Right cardiac atrium (tissue), 5 donors: Measurements from ENCODE around the gene SLCO2B1. TPM values are rescaled to one million over a fixed set of nuclear protein-coding genes. Genes with fewer than 3 reads are reported as not detected.

Experiments used
- ATAC-seq, 2 donors: fragments of 200-7000 bp; cut with Tn5 transposase; one replicate each; pipeline versions ENCODE4 v1.8.0 to v1.9.1; 2020; ENCODE audit warnings: moderate library complexity in 2 of 2, mild to moderate bottlenecking in 1 of 2
- DNase-seq, 3 donors: peaks; one replicate each; pipeline ENCODE4 v3.0.0-alpha.2; 2020
- H3K27ac ChIP-seq: one replicate; pipeline ENCODE4 v1.5.1; 2013; ENCODE audit warnings: mild to moderate bottlenecking, low read length, control low read depth, moderate library complexity
- H3K27me3 ChIP-seq: one replicate; pipeline ENCODE4 v1.6.1; 2013; ENCODE audit not compliant: control insufficient read depth, insufficient read depth
- H3K4me1 ChIP-seq: one replicate; pipeline ENCODE4 v1.6.1; 2013; ENCODE audit warnings: low read length; ENCODE audit not compliant: control insufficient read depth, insufficient read depth
- H3K4me3 ChIP-seq: one replicate; pipeline ENCODE4 v1.5.1; 2013; ENCODE audit warnings: low read length, control low read depth
- H3K9me3 ChIP-seq: one replicate; pipeline ENCODE4 v1.6.1; 2013; ENCODE audit warnings: low read length; ENCODE audit not compliant: control insufficient read depth
- WGBS: extraction: QIAGEN DNeasy Blood & Tissue Kit; methylation state at CpG from one replicate; pipeline ENCODE4 v1.1.7; 2013; 5-methylcytosine and 5-hydroxymethylcytosine counted together
- intact Hi-C, 4 donors: fragments of 100-400 bp; cut with DNase I; formaldehyde crosslinking; loops; one replicate each; pipeline versions ENCODE4 v1.11.0 to v1.14.0; 2022 to 2023
- polyA plus RNA-seq: library from polyadenylated mRNA; stranded (reverse); fragments of 200-250 nt; gene quantifications from one replicate; pipeline ENCODE4 v1.2.3, GENCODE V29; 2013
- total RNA-seq, 4 donors: library from RNA; stranded (reverse); fragmentation: NEBNext Ultra II Directional; extraction: Animal tissue kit (Norgen Biotek cat#: 25700); gene quantifications; one replicate each; pipeline ENCODE4 v1.2.1, GENCODE V29; 2021
- donor health status: healthy with polysubstance abuse.
- donor health status: DM: no; HTN: yes; CAD: no.
- donor health status: DM: no; HTN: no; CAD: no.
- donor health status: DM: no; HTN: yes; CAD: no; lungs with severe emphysema.
- donor health status: DM: yes; HTN: yes; CAD: no.

SLCO2B1 gene
- total and polyA plus RNA-seq, 5 donors, result 5.1 to 40.7 (median 23.5) TPM

DNA sequence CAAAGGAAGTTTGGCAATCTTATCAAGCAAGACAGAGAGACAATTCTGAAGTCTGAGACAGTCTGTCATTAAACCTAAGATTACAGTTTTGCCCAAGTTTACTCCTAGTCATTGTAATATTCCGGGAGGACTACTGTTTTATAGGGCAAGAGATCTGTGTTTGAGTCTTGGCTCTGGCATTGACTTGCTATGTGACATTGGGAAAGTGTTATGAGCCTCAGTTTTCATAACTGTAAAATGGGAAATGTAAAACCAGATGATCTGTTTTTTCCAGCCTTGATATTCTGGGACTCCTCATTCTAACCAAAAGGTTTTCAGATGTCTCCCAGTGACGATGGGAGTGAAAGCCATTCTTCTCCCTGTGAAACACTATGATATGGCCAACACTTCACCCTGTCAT is 24.3 kb upstream of the SLCO2B1 start:
- DNase-seq (no peak), ATAC-seq (no peak)
- Histone ChIP-seq H3K27me3 (no peaks in the 10 kb centered on the region), H3K27ac (no peak overlapping the region), H3K4me1 (no peaks in the 10 kb centered on the region), H3K9me3 (no peaks in the 10 kb centered on the region), H3K4me3 (no peak overlapping the region)
- intact Hi-C loops, result no loop called here
- WGBS, result 79% methylated on average over 2 of the region's 2 CpGs

DNA sequence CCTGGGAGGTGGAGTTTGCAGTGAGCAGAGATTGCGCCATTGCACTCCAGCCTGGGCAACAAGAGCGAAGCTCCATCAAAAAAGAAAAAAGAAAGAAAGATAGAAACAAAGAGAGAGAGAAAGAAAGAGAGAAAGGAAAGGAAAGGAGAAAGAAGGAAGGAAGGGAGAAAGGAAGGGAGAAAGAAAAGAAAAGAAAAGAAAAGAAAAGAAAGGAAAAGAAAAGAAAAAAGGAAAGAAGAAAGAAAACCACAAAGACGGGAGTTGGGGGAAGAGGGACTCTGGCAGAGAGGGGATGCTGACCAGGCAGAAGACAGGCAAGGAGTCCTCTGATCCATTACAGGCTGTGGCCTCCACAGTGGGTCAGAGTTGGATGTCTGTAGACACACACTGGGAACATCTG is 18.8 kb upstream of the SLCO2B1 start:
- Histone ChIP-seq H3K27ac (no peak overlapping the region), H3K4me1 (no peaks in the 10 kb centered on the region), H3K4me3 (no peak overlapping the region), H3K9me3 (no peaks in the 10 kb centered on the region), H3K27me3 (no peaks in the 10 kb centered on the region)
- DNase-seq (no peak), ATAC-seq (no peak)
- 85% methylated on average over 3 of the region's 3 CpGs for WGBS
- intact Hi-C loops, result no loop called here

DNA sequence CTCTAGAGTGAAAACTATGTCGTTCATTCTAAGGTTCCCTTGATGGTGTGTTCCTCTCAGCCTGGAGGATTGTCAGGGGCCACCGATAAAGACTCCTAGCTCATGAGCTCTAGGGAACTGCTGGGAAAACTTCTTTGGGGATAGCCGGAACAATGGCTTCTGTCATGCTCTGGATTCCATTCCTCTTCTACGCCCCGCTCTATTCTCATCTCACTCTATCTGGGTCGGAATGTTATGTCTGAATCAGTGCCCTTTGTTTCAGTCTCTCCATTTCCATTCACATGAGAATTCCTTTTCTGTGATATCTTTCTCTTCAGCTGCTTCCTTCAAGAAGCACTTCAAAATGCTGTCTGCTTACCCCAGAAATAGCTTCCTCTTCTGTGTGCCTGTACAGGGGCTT is 16.9 kb upstream of the SLCO2B1 start:
- Histone ChIP-seq H3K9me3 (no peaks in the 10 kb centered on the region), H3K4me3 (no peak overlapping the region), H3K27ac (no peak overlapping the region), H3K27me3 (no peaks in the 10 kb centered on the region), H3K4me1 (no peaks in the 10 kb centered on the region)
- DNase-seq, result no peak
- WGBS, result 23% methylated on average over 6 of the region's 6 CpGs
- intact Hi-C loops, result no loop called here
- no peak for ATAC-seq

DNA sequence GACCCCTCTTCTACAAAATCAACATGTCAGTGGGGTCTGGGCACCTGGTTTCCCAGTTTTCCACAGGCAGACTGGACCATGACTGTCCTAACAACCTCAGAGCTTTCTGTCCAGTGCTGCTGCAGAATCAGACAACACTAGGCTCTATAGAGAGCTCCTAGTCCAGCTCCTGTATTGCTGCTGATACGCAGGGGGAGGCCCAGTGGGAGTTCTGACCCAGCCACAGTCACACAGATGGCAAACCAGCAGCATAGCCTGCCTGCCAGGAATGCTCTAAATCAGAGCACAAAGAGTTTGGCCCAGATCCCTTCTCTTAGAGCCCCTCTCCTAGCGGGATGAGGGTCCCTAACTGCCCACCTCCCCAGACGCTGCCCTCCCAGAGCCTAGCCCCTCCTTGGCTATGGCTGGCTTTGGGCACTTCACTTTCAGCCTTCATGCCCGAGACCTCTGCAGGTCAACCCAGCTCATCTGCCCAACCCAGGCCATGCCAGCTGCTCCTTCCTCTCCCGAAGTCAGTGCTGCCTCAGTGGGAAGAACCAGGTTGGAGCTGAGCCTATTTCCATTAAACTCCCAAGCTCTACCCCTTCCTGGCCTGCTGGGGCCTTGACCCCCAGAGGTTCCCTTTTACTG is 15.8 kb upstream of the SLCO2B1 start:
- intact Hi-C loops, result no loop called here

DNA sequence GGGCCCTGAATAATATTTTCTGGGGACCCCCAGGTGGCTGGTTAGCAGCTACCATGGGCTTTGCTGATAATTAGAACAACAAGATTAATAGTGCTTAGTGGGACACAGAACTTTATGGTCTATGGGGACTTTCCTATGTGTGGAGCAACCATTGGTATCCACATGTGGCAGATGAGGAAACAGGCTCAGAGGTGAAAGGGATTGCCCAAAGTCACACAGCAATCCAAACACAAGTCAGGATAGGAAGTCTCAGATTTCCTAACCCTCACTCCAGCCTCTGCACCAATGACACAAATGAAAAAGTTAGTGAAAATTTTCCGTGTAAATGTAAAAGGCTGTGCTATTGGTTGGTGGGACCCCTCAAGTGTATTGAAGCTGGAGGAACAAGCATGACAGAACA is 15.3 kb upstream of the SLCO2B1 start:
- no peaks in the 10 kb centered on the region for H3K27me3 ChIP-seq
- intact Hi-C loops, result no loop called here
- ATAC-seq, result no peak

More for the DNA sequence above, 15.8 kb upstream of the SLCO2B1 start:
- no peaks in the 10 kb centered on the region for H3K4me1 ChIP-seq
- no peak for ATAC-seq
- no peak overlapping the region for H3K27ac ChIP-seq
- no peak overlapping the region for H3K4me3 ChIP-seq
- H3K9me3 ChIP-seq, result no peaks in the 10 kb centered on the region
- no peaks in the 10 kb centered on the region for H3K27me3 ChIP-seq
- WGBS, result 80% methylated on average over 5 of the region's 5 CpGs
- no peak for DNase-seq

GRCh38 chr11:75140269-75141138 is 10.4 kb upstream of the SLCO2B1 start:
- Histone ChIP-seq H3K4me3 (no peak overlapping the region), H3K27ac (no peak overlapping the region), H3K4me1 (no peaks in the 10 kb centered on the region), H3K27me3 (no peaks in the 10 kb centered on the region), H3K9me3 (no peaks in the 10 kb centered on the region)
- ATAC-seq, result peak; percentile 47 to 61
- 34% methylated on average over 22 of the region's 22 CpGs for WGBS
- DNase-seq, result peak; percentile 63 to 90 (median 88)
- intact Hi-C loops, result loop anchor here (2.0 to 5.0 kb wide), 4 partner anchors 64 to 107 kb away; no protein-coding TSS in a partner anchor

More for the DNA sequence above, 15.3 kb upstream of the SLCO2B1 start:
- WGBS, result 82% methylated on average over 1 of the region's 1 CpG
- H3K4me3 ChIP-seq, result no peak overlapping the region
- no peaks in the 10 kb centered on the region for H3K4me1 ChIP-seq
- DNase-seq, result no peak
- H3K9me3 ChIP-seq, result no peaks in the 10 kb centered on the region
- H3K27ac ChIP-seq, result no peak overlapping the region

DNA sequence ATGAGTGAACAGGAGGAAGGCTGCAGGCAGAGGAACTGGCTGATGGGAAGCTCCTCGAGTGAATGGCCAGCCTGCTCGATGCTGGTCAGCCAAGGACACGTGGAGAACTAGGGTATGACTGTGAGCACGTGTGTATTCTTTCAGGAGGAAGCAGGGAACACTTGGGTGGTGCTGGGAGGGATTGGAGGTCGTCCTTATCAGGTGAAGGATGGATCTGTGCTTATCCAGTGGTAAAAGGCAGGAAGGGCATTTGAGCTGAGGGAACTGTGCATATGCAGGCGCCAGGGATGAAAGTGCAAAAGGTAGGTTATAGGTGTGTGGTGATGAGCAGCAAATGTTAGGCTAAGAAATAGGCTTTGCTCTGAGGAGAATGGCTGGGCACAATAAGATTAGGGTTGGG is 9.7 kb upstream of the SLCO2B1 start:
- Histone ChIP-seq H3K27ac (no peak overlapping the region), H3K27me3 (no peaks in the 10 kb centered on the region), H3K9me3 (no peaks in the 10 kb centered on the region), H3K4me1 (no peaks in the 10 kb centered on the region), H3K4me3 (no peak overlapping the region)
- intact Hi-C loops, result loop anchor here (2.0 to 5.0 kb wide), 4 partner anchors 64 to 106 kb away; no protein-coding TSS in a partner anchor
- WGBS, result 52% methylated on average over 6 of the region's 6 CpGs
- DNase-seq (no peak), ATAC-seq (no peak)

DNA sequence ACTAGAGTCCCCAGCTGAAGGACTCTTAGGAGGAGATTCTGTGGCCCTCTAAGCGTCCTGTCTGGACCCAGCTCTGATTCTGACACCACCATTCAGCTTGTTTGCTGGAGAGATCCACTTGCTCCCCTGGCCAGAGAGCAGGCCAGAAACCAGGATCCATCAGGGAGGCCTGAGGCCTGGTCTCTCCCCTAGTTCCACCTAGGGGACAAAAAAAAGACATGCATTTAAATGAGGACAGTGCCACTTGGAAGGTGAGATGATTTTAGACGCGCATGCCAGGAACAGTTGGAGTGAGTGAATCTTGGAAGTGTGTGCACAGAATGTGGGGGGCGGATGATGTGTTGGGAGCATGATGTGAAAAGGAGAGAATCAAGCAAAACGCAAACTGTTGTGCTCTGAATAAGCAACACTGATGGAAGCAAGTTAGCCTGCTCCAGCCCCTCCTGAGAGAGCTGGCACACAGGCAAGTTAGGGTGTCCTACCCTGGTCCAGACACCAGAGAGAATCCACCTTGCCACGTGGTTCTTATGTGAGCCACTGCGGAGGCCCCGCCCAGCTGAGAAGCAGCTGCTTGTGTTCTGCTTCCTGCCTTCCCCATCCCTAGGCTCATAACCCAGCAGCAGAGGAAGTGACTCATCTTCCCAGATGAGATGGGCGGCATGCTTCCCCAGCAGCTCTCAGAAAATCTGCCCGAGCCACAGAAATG is 8.0 kb upstream of the SLCO2B1 start:
- ATAC-seq, result peak; percentile 85 to 95
- Histone ChIP-seq H3K27me3 (no peaks in the 10 kb centered on the region), H3K4me3 (no peak overlapping the region), H3K9me3 (no peaks in the 10 kb centered on the region), H3K4me1 (peaks cover 3% of the 10 kb centered on the region), H3K27ac (no peak overlapping the region)
- intact Hi-C loops, result loop anchor here in 2 of 4 donors (5.0 kb wide), 1 partner anchor 104 kb away; no protein-coding TSS in a partner anchor
- DNase-seq, result peak; percentile 80 to 90 (median 87)
- 43% methylated on average over 10 of the region's 10 CpGs for WGBS

DNA sequence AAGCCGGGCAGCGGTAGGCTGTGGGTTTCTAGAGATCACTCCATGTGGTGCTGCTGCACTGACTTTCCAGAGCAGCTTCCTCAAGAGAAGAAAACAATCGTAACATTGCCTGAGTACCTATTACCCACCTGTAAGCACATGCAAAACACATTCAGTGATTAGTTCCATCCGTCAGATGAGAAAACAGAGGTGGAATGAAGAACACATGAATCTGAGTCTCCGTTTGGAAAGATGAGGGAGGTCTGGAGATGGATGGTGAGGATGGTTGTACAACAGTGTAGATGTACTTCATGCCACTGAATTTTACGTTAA is 7.5 kb upstream of the SLCO2B1 start:
- 43% methylated on average over 6 of the region's 6 CpGs for WGBS
- H3K9me3 ChIP-seq, result no peaks in the 10 kb centered on the region
- DNase-seq (no peak), ATAC-seq (no peak)
- H3K4me3 ChIP-seq, result no peak overlapping the region
- no peaks in the 10 kb centered on the region for H3K27me3 ChIP-seq
- peaks cover 3% of the 10 kb centered on the region for H3K4me1 ChIP-seq
- intact Hi-C loops, result loop anchor here in 2 of 4 donors (5.0 kb wide), 1 partner anchor 104 kb away; no protein-coding TSS in a partner anchor
- H3K27ac ChIP-seq, result no peak overlapping the region

- H3K27ac ChIP-seq, result no peak overlapping the region
- no peaks in the 10 kb centered on the region for H3K27me3 ChIP-seq
- intact Hi-C loops, result loop anchor here in 3 of 4 donors (1.0 to 5.0 kb wide), 3 partner anchors 60 to 103 kb away; no protein-coding TSS in a partner anchor
- H3K4me1 ChIP-seq, result peaks cover 3% of the 10 kb centered on the region
- no peak overlapping the region for H3K4me3 ChIP-seq
- no peaks in the 10 kb centered on the region for H3K9me3 ChIP-seq
- ATAC-seq (no peak), DNase-seq (no peak)
- 41% methylated on average over 3 of the region's 3 CpGs for WGBS
Observed at GRCh38 chr11:75144716-75145014, 6.2 kb upstream of the SLCO2B1 start.
